ENCODE data around the gene NUP153.

- TF ChIP-seq SMC3 (conservative IDR thresholded peaks at IDR 0.05; ENCODE audit: poor library complexity) (peak; percentile 4), CTCF (IDR thresholded peaks at IDR 0.05; ENCODE audit: poor library complexity, severe bottlenecking) (no peak), TAF1 (IDR thresholded peaks at IDR 0.05; ENCODE audit: low read depth) (peak; percentile 54), REST (IDR thresholded peaks at IDR 0.05; ENCODE audit: borderline replicate concordance) (no peak), EP300 (conservative IDR thresholded peaks at IDR 0.05; ENCODE audit: poor library complexity, severe bottlenecking) (no peak), EZH2 (IDR thresholded peaks at IDR 0.05; ENCODE audit: borderline replicate concordance, insufficient read depth, low read length, poor library complexity, severe bottlenecking) (no peak), POLR2AphosphoS5 (IDR thresholded peaks at IDR 0.05) (no peak), MXI1 (conservative IDR thresholded peaks at IDR 0.05; ENCODE audit: poor library complexity, severe bottlenecking) (peak; percentile 67)
Observed at GRCh38 chr6:17600527-17601385, 106.0 kb downstream of the NUP153 start.

Data from neural cell (in vitro differentiated cells).